ENCODE measurements around the gene NUAK2. TPM values are rescaled to one million over a fixed set of nuclear protein-coding genes. Genes with fewer than 3 reads are reported as not detected.

Gene NUAK2
- total RNA-seq, 2 donors from 2014 or later, result 1.2 to 2.9 TPM

GRCh38 chr1:205353191-205353590, 31.6 kb upstream of the NUAK2 start:
- no peak for ATAC-seq (replicated peaks)
- H3K27me3 Mint-ChIP-seq, result peaks cover 18% of the 10 kb centered on the region
- no peak overlapping the region for H3K4me3 Mint-ChIP-seq
- H3K4me1 Mint-ChIP-seq, result no peaks in the 10 kb centered on the region
- no peaks in the 10 kb centered on the region for H3K9me3 Mint-ChIP-seq
- no peaks in the 10 kb centered on the region for H3K36me3 Mint-ChIP-seq (ENCODE audit: low read depth)
- H3K27ac Mint-ChIP-seq, result no peak overlapping the region

- Mint-ChIP-seq H3K9me3 (no peaks in the 10 kb centered on the region), H3K36me3 (ENCODE audit: low read depth) (no peaks in the 10 kb centered on the region), H3K27me3 (peaks cover 14% of the 10 kb centered on the region), H3K4me3 (no peak overlapping the region), H3K27ac (no peak overlapping the region), H3K4me1 (no peaks in the 10 kb centered on the region)
- ATAC-seq (replicated peaks), result no peak
Observed at GRCh38 chr1:205351984-205352713, 30.6 kb upstream of the NUAK2 start.

GRCh38 chr1:205350691-205351141, 29.2 kb upstream of the NUAK2 start:
- peaks cover 14% of the 10 kb centered on the region for H3K27me3 Mint-ChIP-seq
- no peaks in the 10 kb centered on the region for H3K9me3 Mint-ChIP-seq
- ATAC-seq (replicated peaks), result no peak
- H3K27ac Mint-ChIP-seq, result no peak overlapping the region
- H3K36me3 Mint-ChIP-seq (ENCODE audit: low read depth), result no peaks in the 10 kb centered on the region
- H3K4me3 Mint-ChIP-seq, result no peak overlapping the region
- H3K4me1 Mint-ChIP-seq, result no peaks in the 10 kb centered on the region

GRCh38 chr1:205350124-205350523, 28.6 kb upstream of the NUAK2 start:
- Mint-ChIP-seq H3K4me3 (no peak overlapping the region), H3K9me3 (no peaks in the 10 kb centered on the region), H3K36me3 (ENCODE audit: low read depth) (no peaks in the 10 kb centered on the region), H3K27me3 (peaks cover 14% of the 10 kb centered on the region), H3K4me1 (no peaks in the 10 kb centered on the region), H3K27ac (no peak overlapping the region)
- ATAC-seq (replicated peaks), result no peak

GRCh38 chr1:205348554-205349487, 27.3 kb upstream of the NUAK2 start:
- Mint-ChIP-seq H3K27ac (no peak overlapping the region), H3K9me3 (no peaks in the 10 kb centered on the region), H3K4me3 (no peak overlapping the region), H3K36me3 (ENCODE audit: low read depth) (no peaks in the 10 kb centered on the region), H3K27me3 (peaks cover 22% of the 10 kb centered on the region), H3K4me1 (no peaks in the 10 kb centered on the region)
- no peak for ATAC-seq (replicated peaks)

- H3K4me3 Mint-ChIP-seq, result no peak overlapping the region
- no peaks in the 10 kb centered on the region for H3K4me1 Mint-ChIP-seq
- peaks cover 27% of the 10 kb centered on the region for H3K27me3 Mint-ChIP-seq
- ATAC-seq (replicated peaks), result peak; percentile 44
- H3K36me3 Mint-ChIP-seq (ENCODE audit: low read depth), result no peaks in the 10 kb centered on the region
- no peak overlapping the region for H3K27ac Mint-ChIP-seq
- no peaks in the 10 kb centered on the region for H3K9me3 Mint-ChIP-seq
Observed at GRCh38 chr1:205346956-205347574, 25.5 kb upstream of the NUAK2 start.

- H3K4me1 Mint-ChIP-seq, result no peaks in the 10 kb centered on the region
- H3K27me3 Mint-ChIP-seq, result peaks cover 30% of the 10 kb centered on the region
- no peak for ATAC-seq (replicated peaks)
- H3K4me3 Mint-ChIP-seq, result no peak overlapping the region
- H3K27ac Mint-ChIP-seq, result no peak overlapping the region
- no peaks in the 10 kb centered on the region for H3K36me3 Mint-ChIP-seq (ENCODE audit: low read depth)
- H3K9me3 Mint-ChIP-seq, result no peaks in the 10 kb centered on the region
Observed at GRCh38 chr1:205345761-205346160, 24.2 kb upstream of the NUAK2 start.

- Mint-ChIP-seq H3K9me3 (no peaks in the 10 kb centered on the region), H3K36me3 (ENCODE audit: low read depth) (no peaks in the 10 kb centered on the region), H3K27ac (no peak overlapping the region), H3K27me3 (peaks cover 26% of the 10 kb centered on the region), H3K4me3 (peak overlapping the region; percentile 63), H3K4me1 (peaks cover 3% of the 10 kb centered on the region)
- peak; percentile 68 for ATAC-seq (replicated peaks)
Observed at GRCh38 chr1:205344066-205344928, 22.8 kb upstream of the NUAK2 start.

GRCh38 chr1:205343431-205344065, 22.0 kb upstream of the NUAK2 start:
- peaks cover 26% of the 10 kb centered on the region for H3K27me3 Mint-ChIP-seq
- H3K4me1 Mint-ChIP-seq, result peaks cover 4% of the 10 kb centered on the region
- H3K4me3 Mint-ChIP-seq, result no peak overlapping the region
- ATAC-seq (replicated peaks), result no peak
- no peak overlapping the region for H3K27ac Mint-ChIP-seq
- H3K9me3 Mint-ChIP-seq, result no peaks in the 10 kb centered on the region
- H3K36me3 Mint-ChIP-seq (ENCODE audit: low read depth), result no peaks in the 10 kb centered on the region

- H3K27me3 Mint-ChIP-seq, result peaks cover 26% of the 10 kb centered on the region
- H3K27ac Mint-ChIP-seq, result no peak overlapping the region
- no peaks in the 10 kb centered on the region for H3K36me3 Mint-ChIP-seq (ENCODE audit: low read depth)
- no peaks in the 10 kb centered on the region for H3K9me3 Mint-ChIP-seq
- no peak for ATAC-seq (replicated peaks)
- H3K4me3 Mint-ChIP-seq, result peak overlapping the region; percentile 42
- H3K4me1 Mint-ChIP-seq, result peaks cover 4% of the 10 kb centered on the region
Observed at GRCh38 chr1:205342986-205343385, 21.4 kb upstream of the NUAK2 start.

- Mint-ChIP-seq H3K27ac (no peak overlapping the region), H3K27me3 (peaks cover 19% of the 10 kb centered on the region), H3K36me3 (ENCODE audit: low read depth) (no peaks in the 10 kb centered on the region), H3K4me3 (no peak overlapping the region), H3K4me1 (peaks cover 4% of the 10 kb centered on the region), H3K9me3 (no peaks in the 10 kb centered on the region)
- no peak for ATAC-seq (replicated peaks)
Observed at GRCh38 chr1:205340676-205341075, 19.1 kb upstream of the NUAK2 start.

- Mint-ChIP-seq H3K27me3 (peaks cover 17% of the 10 kb centered on the region), H3K4me3 (no peak overlapping the region), H3K27ac (no peak overlapping the region), H3K4me1 (peaks cover 4% of the 10 kb centered on the region), H3K9me3 (no peaks in the 10 kb centered on the region), H3K36me3 (ENCODE audit: low read depth) (no peaks in the 10 kb centered on the region)
- ATAC-seq (replicated peaks), result peak; percentile 73
Observed at GRCh38 chr1:205339717-205340116, 18.2 kb upstream of the NUAK2 start.

- H3K9me3 Mint-ChIP-seq, result no peaks in the 10 kb centered on the region
- H3K4me3 Mint-ChIP-seq, result no peak overlapping the region
- peaks cover 4% of the 10 kb centered on the region for H3K4me1 Mint-ChIP-seq
- ATAC-seq (replicated peaks), result peak; percentile 10
- no peak overlapping the region for H3K27ac Mint-ChIP-seq
- H3K36me3 Mint-ChIP-seq (ENCODE audit: low read depth), result no peaks in the 10 kb centered on the region
- peaks cover 12% of the 10 kb centered on the region for H3K27me3 Mint-ChIP-seq
Observed at GRCh38 chr1:205339197-205339702, 17.7 kb upstream of the NUAK2 start.
